HepG2 (cell line): ENCODE measurements around the gene C10orf71. TPM values are rescaled to one million over a fixed set of nuclear protein-coding genes. Genes with fewer than 3 reads are reported as not detected.

ENCODE experiments used
- ATAC-seq: fragments of 200-7000 bp; cut with Tn5 transposase; 3 replicates; pipeline ENCODE4 v1.9.1; 2020; ENCODE audit warnings: mild to moderate bottlenecking, moderate library complexity
- BruUV-seq: library from RNA; stranded (reverse); fragments of 400-500 nt; replicated peaks from 2 replicates; lab custom pipeline; 2021; lab: Mats Ljungman, UMichigan
- CTCF ChIA-PET: fragments of 300-600 bp; formaldehyde crosslinking; extraction: SDS; loops from one replicate; lab custom pipeline; 2021; ENCODE audit warnings: low total read pairs, inconsistent platforms, low intra/inter-chr PET ratio; lab: Yijun Ruan, JAX
- POLR2A ChIA-PET: fragments of 350-600 bp; sonication (Branson Sonifier 250); formaldehyde crosslinking; loops from one replicate; lab custom pipeline; 2020; ENCODE audit warnings: antibody characterized with exemption, inconsistent platforms; lab: Yijun Ruan, JAX
- DNase-seq: peaks from one replicate; pipeline ENCODE4 v3.0.0-alpha.2; 2015; ENCODE audit warnings: low spot score
- FAIRE-seq: peaks from 3 replicates; lab custom pipeline; 2011; peaks lifted over from hg19 to GRCh38; lab: Jason Lieb, UNC
- H2AFZ ChIP-seq: one replicate; pipeline ENCODE4 v1.6.1; 2011; ENCODE audit warnings: low read length, inconsistent platforms
- H3K27ac ChIP-seq: fragments of 300-600 bp; 3 replicates; pipeline ENCODE4 v1.8.0; 2011; ENCODE audit warnings: mixed run types, mild to moderate bottlenecking, mixed read lengths, low read length, inconsistent platforms; ENCODE audit not compliant: insufficient read depth; ENCODE audit errors: extremely low read length
- H3K27me3 ChIP-seq, 2 experiments: fragments of 200-600 bp in 1 of 2; 2 replicates in 1 of 2; 3 replicates in 1 of 2; pipeline versions ENCODE4 v1.6.0 to v1.8.0; 2011; ENCODE audit warnings: low read length in 2 of 2, mild to moderate bottlenecking in 2 of 2, moderate library complexity in 2 of 2, inconsistent platforms in 1 of 2; ENCODE audit not compliant: insufficient read depth in 2 of 2, control insufficient read depth in 1 of 2
- H3K36me3 ChIP-seq, 2 experiments: fragments of 200-600 bp in 1 of 2; replicated peaks in 1 of 2; 2 replicates in 1 of 2; 3 replicates in 1 of 2; pipeline versions ENCODE4 v1.5.1 to v1.8.0; 2011; ENCODE audit warnings: low read length in 2 of 2, inconsistent platforms in 1 of 2; ENCODE audit not compliant: insufficient read depth in 2 of 2, control insufficient read depth in 1 of 2
- H3K4me1 ChIP-seq: 2 replicates; pipeline ENCODE4 v1.5.1; 2012; ENCODE audit warnings: low read length, inconsistent platforms; ENCODE audit not compliant: insufficient read depth
- H3K4me2 ChIP-seq: 2 replicates; pipeline ENCODE4 v1.6.0; 2011; ENCODE audit warnings: low read depth, low read length, inconsistent platforms
- H3K4me3 ChIP-seq, 3 experiments: fragments of 200-600 bp in 1 of 3; sonication (generic), shearing (Covaris generic) in 1 of 3; replicated peaks in 1 of 3; 2 replicates each; pipeline ENCODE4 v1.5.1; 2011 to 2016; ENCODE audit warnings: low read length in 3 of 3, inconsistent platforms in 2 of 3, low read depth in 2 of 3, mild to moderate bottlenecking in 2 of 3, control low read depth in 1 of 3, mixed read lengths in 1 of 3; ENCODE audit not compliant: insufficient read depth in 1 of 3
- H3K79me2 ChIP-seq: one replicate; pipeline ENCODE4 v1.6.1; 2011; ENCODE audit warnings: low read length, inconsistent platforms; ENCODE audit not compliant: insufficient read depth
- H3K9ac ChIP-seq: 2 replicates; pipeline ENCODE4 v1.6.0; 2011; ENCODE audit warnings: mild to moderate bottlenecking, low read depth, low read length, inconsistent platforms; ENCODE audit not compliant: insufficient read depth
- H3K9me3 ChIP-seq: 2 replicates; pipeline ENCODE4 v1.5.1; 2012; ENCODE audit warnings: mild to moderate bottlenecking, low read length
- H4K20me1 ChIP-seq: 2 replicates; pipeline ENCODE4 v1.6.0; 2011; ENCODE audit warnings: inconsistent platforms, mild to moderate bottlenecking, low read length, moderate library complexity; ENCODE audit not compliant: insufficient read depth
- ARHGAP35 ChIP-seq: sonication (generic); formaldehyde crosslinking; IDR thresholded peaks from 2 replicates; pipeline ENCODE4 v1.9.0; 2022; ENCODE audit warnings: mild to moderate bottlenecking, inconsistent platforms, moderate library complexity, missing genetic modification reagents, borderline replicate concordance
- KDM1A ChIP-seq: IDR thresholded peaks from 2 replicates; pipeline ENCODE4 v1.6.1; 2016; ENCODE audit warnings: missing compliant biosample characterization
- KLF11 ChIP-seq: IDR thresholded peaks from 2 replicates; pipeline ENCODE4 v1.6.1; 2016; ENCODE audit warnings: missing compliant biosample characterization
- PRDM4 ChIP-seq: sonication (generic); formaldehyde crosslinking; IDR thresholded peaks from 2 replicates; pipeline ENCODE4 v1.9.0; 2021; ENCODE audit warnings: missing genetic modification reagents, borderline replicate concordance
- RFX3 ChIP-seq: IDR thresholded peaks from 2 replicates; pipeline ENCODE4 v1.6.1; 2016; ENCODE audit warnings: missing biosample characterization, missing genetic modification reagents
- SMAD1 ChIP-seq: sonication (generic); formaldehyde crosslinking; IDR thresholded peaks from 2 replicates; pipeline ENCODE4 v1.4.0; 2020; ENCODE audit warnings: missing genetic modification reagents, low read depth, mild to moderate bottlenecking, borderline replicate concordance
- ZBTB44 ChIP-seq: sonication (generic); formaldehyde crosslinking; IDR thresholded peaks from 2 replicates; pipeline ENCODE4 v1.4.0; 2020; ENCODE audit warnings: missing genetic modification reagents
- ZBTB46 ChIP-seq: sonication (generic); formaldehyde crosslinking; IDR thresholded peaks from 2 replicates; pipeline ENCODE4 v1.4.0; 2020; ENCODE audit warnings: mild to moderate bottlenecking, missing genetic modification reagents, borderline replicate concordance
- ZBTB49 ChIP-seq: sonication (generic); formaldehyde crosslinking; IDR thresholded peaks from 2 replicates; pipeline ENCODE4 v1.4.0; 2020; ENCODE audit warnings: missing genetic modification reagents, borderline replicate concordance
- ZFP62 ChIP-seq: sonication (generic); formaldehyde crosslinking; IDR thresholded peaks from 2 replicates; pipeline ENCODE4 v1.4.0; 2020; ENCODE audit warnings: missing genetic modification reagents
- ZNF101 ChIP-seq: sonication (generic); formaldehyde crosslinking; IDR thresholded peaks from 2 replicates; pipeline ENCODE4 v1.4.0; 2020; ENCODE audit warnings: mild to moderate bottlenecking, low read depth, missing genetic modification reagents, borderline replicate concordance
- ZNF552 ChIP-seq: sonication (generic); formaldehyde crosslinking; IDR thresholded peaks from 2 replicates; pipeline ENCODE4 v1.9.0; 2022; ENCODE audit warnings: missing genetic modification reagents, mild to moderate bottlenecking, borderline replicate concordance
- ZNF782 ChIP-seq: sonication (generic); formaldehyde crosslinking; IDR thresholded peaks from 2 replicates; pipeline ENCODE4 v1.4.0; 2020; ENCODE audit warnings: missing genetic modification reagents, mild to moderate bottlenecking, borderline replicate concordance
- WGBS: methylation state at CpG from one replicate; pipeline ENCODE4 v1.1.6; 2017; ENCODE audit warnings: low lambda C conversion rate; 5-methylcytosine and 5-hydroxymethylcytosine counted together
- in situ Hi-C: cut with HindIII; loops from 2 replicates; pipeline ENCODE4 v1.10.0; 2017; ENCODE audit warnings: low pct_unique_long_range_greater_than_20kb; ENCODE audit not compliant: extremely low pct_ligation_motif_present
- intact Hi-C: fragments of 100-400 bp; cut with micrococcal nuclease; formaldehyde crosslinking; loops from one replicate; pipeline ENCODE4 v1.10.0; 2022; ENCODE audit not compliant: unreplicated experiment
- polyA plus RNA-seq, 8 experiments: library from polyadenylated mRNA; depleted of rRNA in 3 of 8; stranded (reverse) in 7 of 8; unstranded in 1 of 8; fragments of >200 nt; fragmentation: Illumina TruSeq in 4 of 8; extraction: Trizol in 4 of 8; gene quantifications; 2 replicates each; pipeline versions ENCODE4 v1.2.1 to v1.2.3, GENCODE V29; 2011 to 2016; ENCODE audit warnings: low read depth in 4 of 8, missing spikeins in 1 of 8, mixed read lengths in 1 of 8; ENCODE audit not compliant: insufficient read depth in 1 of 8
- total RNA-seq, 5 experiments: library from RNA; depleted of rRNA; stranded (reverse); fragments of >200 nt; fragmentation: Illumina TruSeq; extraction: Trizol; gene quantifications; 2 replicates each; pipeline ENCODE4 v1.2.3, GENCODE V29; 2016; ENCODE audit warnings: low read depth in 1 of 5

The C10orf71 gene
- total and polyA plus RNA-seq, 2 of the 13 experiments (the other 11 are each of a cell fraction or from before 2014, with no cell fraction given) = not detected

- WGBS = 29% methylated on average over 11 of the region's 11 CpGs
- in situ Hi-C loops (no loop called here), intact Hi-C loops (no loop called here)
- H3K9me3 ChIP-seq = no peaks in the 10 kb centered on the region
- POLR2A ChIA-PET = no interaction called here
- no peak overlapping the region for H3K9ac ChIP-seq
- H3K27ac ChIP-seq = no peak overlapping the region
- H2AFZ ChIP-seq = no peak overlapping the region
- 0 out of 5 replicates have a peak, but pooled peaks cover 0 to 4% of the 10 kb centered on the region in 2 experiments for H3K27me3 ChIP-seq
- CTCF ChIA-PET = no interaction called here
- no peak overlapping the region for H3K4me3 ChIP-seq
- ATAC-seq (no peak), DNase-seq (no peak), FAIRE-seq (no peak)
- no peak overlapping the region for H3K4me2 ChIP-seq
- H3K79me2 ChIP-seq = no peaks in the 10 kb centered on the region
- BruUV-seq = no TSS peak
- no peaks in the 10 kb centered on the region for H4K20me1 ChIP-seq
- H3K36me3 ChIP-seq = no peaks in the 10 kb centered on the region
- H3K4me1 ChIP-seq = no peaks in the 10 kb centered on the region
- no peak for TF ChIP-seq ZNF782 (CRISPR knock-in tag)
- no peak for TF ChIP-seq ZBTB49 (CRISPR knock-in tag)
- no peak for TF ChIP-seq SMAD1
- no peak for TF ChIP-seq RFX3
- TF ChIP-seq ARHGAP35 = no peak
- no peak for TF ChIP-seq ZNF101 (CRISPR knock-in tag)
- no peak for TF ChIP-seq ZBTB44 (CRISPR knock-in tag)
- TF ChIP-seq ZBTB46 (CRISPR knock-in tag) = no peak
- TF ChIP-seq KDM1A (CRISPR knock-in tag) = no peak
- no peak for TF ChIP-seq ZFP62 (CRISPR knock-in tag)
- no peak for TF ChIP-seq ZNF552 (CRISPR knock-in tag)
- no peak for TF ChIP-seq KLF11 (CRISPR knock-in tag)
- TF ChIP-seq PRDM4 (CRISPR knock-in tag) = no peak
These were observed 46.5 kb upstream of the C10orf71 start for GRCh38 chr10:49252313-49253034.
